ENCODE data around the gene EIF5AL1.

DNA sequence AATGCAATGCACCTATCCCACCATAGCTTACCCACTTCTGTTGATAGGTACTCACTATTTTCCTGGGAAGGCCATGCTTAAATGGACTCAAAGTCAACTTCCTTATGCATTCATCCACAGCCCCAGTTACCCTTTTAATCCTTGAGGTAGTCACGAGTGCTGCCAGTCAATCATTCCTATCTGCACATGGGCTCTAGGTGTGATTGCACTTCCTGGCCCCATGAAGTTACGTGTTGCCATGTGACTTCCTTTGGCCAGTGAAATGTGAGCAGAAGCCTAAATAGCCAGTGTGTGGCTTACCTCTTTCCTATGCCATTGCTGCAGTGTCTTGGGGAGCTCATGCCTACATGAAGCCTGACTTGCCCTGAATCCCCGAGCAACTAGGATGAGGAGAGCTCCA, 23.5 kb upstream of the EIF5AL1 start:
- TF ChIP-seq CTCF (IDR thresholded peaks at IDR 0.05; ENCODE audit: poor library complexity, severe bottlenecking) (no peak), POLR2AphosphoS5 (IDR thresholded peaks at IDR 0.05) (no peak), EP300 (conservative IDR thresholded peaks at IDR 0.05; ENCODE audit: poor library complexity, severe bottlenecking) (no peak)

Data from neural cell (in vitro differentiated cells).